Stimulated activated CD8-positive, alpha-beta memory T cell treated with anti-CD3 and anti-CD28 coated beads, Interleukin-15, amount 100 ng/mL, for 24 hours (primary cell): ENCODE measurements around the gene YTHDC1.
"Not testable (repeated sequence)": the region's sequence is repeated elsewhere in the genome, so short reads cannot be mapped to it uniquely, and the experiment has no call there.

Experiments used
- DNase-seq: peaks from one replicate; pipeline ENCODE4 v3.0.0-alpha.2; 2020; ENCODE audit warnings: low read depth

The YTHDC1 gene

GRCh38 chr4:68288393-68288740 is 61.5 kb downstream of the YTHDC1 start:
- no peak for DNase-seq

DNA sequence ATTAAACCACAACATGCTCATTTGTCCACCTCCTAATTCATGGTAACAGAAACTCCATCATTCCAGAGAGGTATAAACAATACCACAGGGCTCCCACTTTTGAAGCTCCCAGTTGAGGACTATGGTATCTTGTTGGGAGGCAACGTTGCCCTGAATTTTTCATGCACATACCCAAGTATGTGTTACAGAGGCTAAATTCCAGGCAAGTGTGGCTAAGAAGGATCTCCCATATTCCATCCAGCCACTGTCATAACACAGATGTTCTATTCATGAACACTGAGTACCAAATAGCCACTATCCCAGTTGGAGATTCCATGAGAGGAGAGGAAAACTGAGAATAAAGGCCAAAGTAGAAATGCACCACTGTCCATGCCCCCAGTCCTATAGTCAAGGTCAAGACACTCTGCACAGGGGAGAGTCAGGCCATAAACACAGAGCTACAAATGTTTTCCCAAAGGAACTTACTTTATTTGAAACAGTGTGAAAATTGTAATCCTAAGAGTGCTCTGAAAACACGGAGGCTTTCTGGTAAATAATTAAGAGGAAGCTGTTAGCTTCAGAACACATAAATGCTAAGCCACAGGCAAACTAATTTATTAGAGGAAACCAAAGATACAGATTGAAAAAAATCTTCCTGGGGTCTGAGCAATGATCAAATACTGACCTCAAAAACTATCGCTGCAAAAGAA is 62.0 kb downstream of the YTHDC1 start:
- DNase-seq = no peak

GRCh38 chr4:68283714-68284113 is 66.2 kb downstream of the YTHDC1 start:
- DNase-seq = no peak

DNA sequence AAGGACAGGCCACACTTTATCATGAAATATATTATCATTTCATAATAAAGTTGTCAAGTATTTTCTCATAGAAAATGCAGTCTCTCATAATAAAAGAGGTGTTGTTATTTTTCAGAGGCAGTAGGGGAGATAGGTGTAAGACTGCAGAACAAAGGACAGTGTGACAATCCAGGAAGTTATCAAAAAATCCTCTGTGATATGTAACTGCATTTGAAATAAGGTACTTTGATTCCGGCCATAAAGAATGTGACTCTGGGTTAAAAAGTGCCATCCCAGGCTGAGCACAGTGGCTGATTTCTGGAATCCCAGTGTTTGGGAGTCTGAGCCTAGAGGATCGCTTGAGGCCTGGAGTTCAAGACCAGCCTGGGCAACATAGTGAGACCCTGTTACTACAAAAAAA is 66.8 kb downstream of the YTHDC1 start:
- DNase-seq = no peak

- DNase-seq = not testable (repeated sequence)
These were observed 67.8 kb downstream of the YTHDC1 start for GRCh38 chr4:68281796-68282740.

GRCh38 chr4:68278029-68278428 is 71.9 kb downstream of the YTHDC1 start:
- no peak for DNase-seq

- DNase-seq = no peak
These were observed 72.3 kb downstream of the YTHDC1 start for GRCh38 chr4:68277627-68278026.

DNA sequence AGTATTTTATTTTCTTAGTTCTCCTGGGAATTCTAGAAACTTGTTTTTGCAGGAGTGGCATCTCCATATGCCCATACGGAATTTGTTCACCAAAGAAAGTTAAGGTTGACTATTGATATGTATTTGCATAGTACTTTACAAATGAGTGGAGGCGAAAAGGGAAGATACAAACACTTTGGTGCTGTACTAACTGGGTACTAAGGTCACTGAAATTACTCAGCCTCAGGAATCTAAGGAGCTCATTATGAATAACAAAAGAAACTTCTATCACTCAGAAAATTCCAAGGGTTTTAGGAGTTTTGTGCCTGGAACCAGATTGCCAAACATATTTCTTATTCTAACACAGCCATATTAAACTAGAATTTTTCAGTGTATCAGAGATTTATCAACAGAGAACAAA is 77.0 kb downstream of the YTHDC1 start:
- no peak for DNase-seq

- DNase-seq = no peak
These were observed 77.5 kb downstream of the YTHDC1 start for GRCh38 chr4:68272380-68272779.

DNA sequence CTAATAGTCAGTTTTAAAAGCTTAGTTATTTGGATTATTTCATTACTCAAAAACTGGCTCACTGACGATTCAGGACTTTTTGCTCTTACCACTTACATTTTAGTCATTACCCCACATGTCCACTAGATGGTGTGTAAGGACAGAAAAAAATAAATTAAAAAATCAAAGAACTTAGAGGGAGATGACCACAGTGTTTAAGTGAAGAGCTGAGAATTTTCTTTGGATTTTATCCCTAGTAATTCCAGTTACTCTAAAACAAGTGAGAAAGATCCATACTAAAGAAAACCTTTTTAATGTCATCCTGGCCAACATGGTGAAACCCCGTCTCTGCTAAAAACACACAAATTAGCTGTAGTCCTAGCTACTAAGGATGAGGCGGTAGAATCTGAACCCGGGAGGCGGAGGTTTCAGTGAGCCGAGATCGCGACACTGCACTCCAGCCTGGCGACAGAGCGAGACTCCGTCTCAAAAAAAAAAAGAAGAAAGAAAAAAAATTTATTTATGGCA is 78.0 kb downstream of the YTHDC1 start:
- DNase-seq = no peak

- no peak for DNase-seq
These were observed 82.4 kb downstream of the YTHDC1 start for GRCh38 chr4:68267433-68267944.

DNA sequence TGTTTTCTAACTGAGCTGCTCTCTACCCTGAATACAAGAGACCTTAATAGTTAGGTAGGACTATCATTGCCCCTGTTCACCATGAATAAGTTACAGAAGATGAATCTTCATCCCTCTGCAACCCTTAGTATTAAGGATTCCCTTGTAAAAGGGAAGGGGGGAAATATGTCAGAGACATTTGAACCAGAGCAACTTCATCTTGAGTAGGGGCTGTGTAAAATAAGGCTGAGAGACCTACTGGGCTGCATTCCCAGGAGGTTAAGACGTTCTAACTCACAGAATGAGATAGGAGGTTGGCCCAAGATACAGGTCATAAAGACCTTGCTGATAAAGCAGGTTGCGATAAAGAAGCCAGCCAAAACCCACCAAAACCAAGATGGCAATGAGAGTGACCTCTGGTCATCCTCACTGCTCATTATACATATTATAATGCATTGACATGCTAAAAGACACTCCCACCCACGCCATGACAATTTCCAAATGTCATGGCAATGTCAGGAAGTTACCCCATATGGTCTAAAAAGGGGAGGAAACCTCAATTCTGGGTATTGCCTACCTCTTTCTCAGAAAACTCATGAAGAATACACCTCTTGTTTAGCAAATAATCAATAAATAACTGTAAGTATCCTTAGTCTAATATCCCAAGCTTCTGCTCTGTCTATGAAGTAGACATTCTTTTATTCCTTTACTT is 84.9 kb downstream of the YTHDC1 start:
- no peak for DNase-seq
